ENCODE measurements around the gene ENTPD2.
A peak's percentile ranks its signal among the peaks of the same experiment; 100 is the strongest.
"Not testable (repeated sequence)": the region's sequence is repeated elsewhere in the genome, so short reads cannot be mapped to it uniquely, and the experiment has no call there.

The ENTPD2 gene

DNA sequence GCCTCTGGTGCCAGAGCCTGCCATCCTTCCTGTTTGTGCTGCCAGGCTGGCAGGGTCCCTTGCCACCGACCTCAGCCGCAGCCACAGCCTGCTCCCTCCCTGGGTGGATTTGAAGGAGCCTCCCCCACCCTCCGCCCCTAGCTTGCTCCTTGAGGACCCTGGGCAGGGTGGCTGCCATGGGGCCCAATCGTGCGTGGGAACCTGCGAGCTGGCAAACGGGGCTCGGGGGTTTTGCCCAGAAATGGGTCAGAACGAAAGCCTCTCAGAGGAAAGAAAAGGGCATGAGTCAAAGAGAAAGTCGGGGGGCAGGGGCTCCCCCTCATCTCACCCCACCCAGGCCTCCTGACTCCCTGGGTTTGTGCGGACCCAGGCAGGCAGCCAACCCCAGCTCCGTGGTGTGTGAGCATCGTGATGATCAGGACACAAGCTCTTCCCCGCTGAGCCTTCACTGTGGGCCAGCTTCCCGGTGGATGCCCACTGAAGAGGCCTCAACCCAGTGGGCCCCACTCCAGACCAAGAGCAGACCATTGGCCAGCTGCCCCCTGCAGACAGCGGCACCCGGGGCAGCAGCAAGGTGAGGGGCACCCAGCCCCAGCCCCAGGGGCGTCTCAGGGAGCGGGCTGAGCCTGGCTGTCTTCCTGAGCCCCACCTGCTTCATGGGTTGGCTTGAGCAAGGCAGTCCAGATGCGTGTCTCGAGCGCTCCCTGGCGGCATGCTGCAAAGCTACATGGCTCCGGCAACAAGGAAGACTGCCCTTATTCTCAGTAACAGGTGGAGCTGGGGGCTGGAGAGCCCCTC lies 19.0 kb downstream of the ENTPD2 start:
- TF ChIP-seq, protein P1, sequence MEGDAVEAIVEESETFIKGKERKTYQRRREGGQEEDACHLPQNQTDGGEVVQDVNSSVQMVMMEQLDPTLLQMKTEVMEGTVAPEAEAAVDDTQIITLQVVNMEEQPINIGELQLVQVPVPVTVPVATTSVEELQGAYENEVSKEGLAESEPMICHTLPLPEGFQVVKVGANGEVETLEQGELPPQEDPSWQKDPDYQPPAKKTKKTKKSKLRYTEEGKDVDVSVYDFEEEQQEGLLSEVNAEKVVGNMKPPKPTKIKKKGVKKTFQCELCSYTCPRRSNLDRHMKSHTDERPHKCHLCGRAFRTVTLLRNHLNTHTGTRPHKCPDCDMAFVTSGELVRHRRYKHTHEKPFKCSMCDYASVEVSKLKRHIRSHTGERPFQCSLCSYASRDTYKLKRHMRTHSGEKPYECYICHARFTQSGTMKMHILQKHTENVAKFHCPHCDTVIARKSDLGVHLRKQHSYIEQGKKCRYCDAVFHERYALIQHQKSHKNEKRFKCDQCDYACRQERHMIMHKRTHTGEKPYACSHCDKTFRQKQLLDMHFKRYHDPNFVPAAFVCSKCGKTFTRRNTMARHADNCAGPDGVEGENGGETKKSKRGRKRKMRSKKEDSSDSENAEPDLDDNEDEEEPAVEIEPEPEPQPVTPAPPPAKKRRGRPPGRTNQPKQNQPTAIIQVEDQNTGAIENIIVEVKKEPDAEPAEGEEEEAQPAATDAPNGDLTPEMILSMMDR (IDR thresholded peaks at IDR 0.05): peak; percentile 90
- H3K27ac Mint-ChIP-seq: no peak overlapping the region
- H3K27me3 Mint-ChIP-seq (ENCODE audit: low read depth, poor library complexity): peaks cover 8% of the 10 kb centered on the region
- H3K36me3 Mint-ChIP-seq (ENCODE audit: low read depth): no peaks in the 10 kb centered on the region
- H3K4me3 Mint-ChIP-seq: no peak overlapping the region
- DNase-seq: peak; percentile 89
- H3K4me1 Mint-ChIP-seq: no peaks in the 10 kb centered on the region
- H3K9me3 Mint-ChIP-seq: no peaks in the 10 kb centered on the region

DNA sequence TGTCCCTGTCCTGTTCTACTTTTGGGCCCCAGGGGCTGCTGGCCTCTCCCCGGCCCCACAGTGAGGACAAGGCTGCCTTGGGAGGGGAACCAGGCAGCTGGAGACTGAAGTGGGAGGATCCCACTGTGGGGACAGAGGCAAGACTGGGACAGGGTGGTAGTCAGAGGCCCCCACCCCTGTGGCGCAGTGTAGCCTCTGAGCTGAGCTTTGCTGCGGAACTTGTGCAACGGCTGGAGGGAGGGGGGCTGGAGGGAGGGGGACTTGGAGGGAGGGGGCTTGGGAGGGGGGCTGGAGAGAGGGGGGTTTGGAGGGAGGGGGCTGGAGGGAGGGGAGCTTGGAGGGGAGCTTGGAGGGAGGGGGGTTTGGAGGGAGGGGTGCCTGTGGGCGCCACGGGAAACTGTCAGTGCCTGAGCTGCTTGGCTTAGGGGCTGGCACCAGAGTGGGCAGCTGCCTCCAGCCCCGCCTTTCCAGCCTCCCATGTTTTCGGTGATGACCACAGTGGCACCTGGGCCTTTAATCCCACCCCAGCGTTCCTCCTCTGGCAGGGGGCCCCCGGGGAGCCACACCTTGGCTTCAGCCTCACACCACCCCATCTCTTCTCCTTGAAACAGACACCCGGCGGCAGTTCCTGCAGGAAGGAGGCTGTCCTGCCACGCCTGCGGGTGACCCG lies 19.7 kb downstream of the ENTPD2 start:
- TF ChIP-seq, protein P1 (IDR thresholded peaks at IDR 0.05): no peak

GRCh38 chr9:137033481-137033880 lies 20.4 kb downstream of the ENTPD2 start:
- DNase-seq; H3K36me3 Mint-ChIP-seq (ENCODE audit: low read depth); H3K4me1 Mint-ChIP-seq; H3K27ac Mint-ChIP-seq; H3K9me3 Mint-ChIP-seq; H3K4me3 Mint-ChIP-seq: not testable (repeated sequence)
- H3K27me3 Mint-ChIP-seq (ENCODE audit: low read depth, poor library complexity): peaks cover 12% of the 10 kb centered on the region

More for the DNA sequence above, 19.7 kb downstream of the ENTPD2 start:
- DNase-seq: no peak
- no peak overlapping the region for H3K4me3 Mint-ChIP-seq
- no peak overlapping the region for H3K27ac Mint-ChIP-seq
- no peaks in the 10 kb centered on the region for H3K36me3 Mint-ChIP-seq (ENCODE audit: low read depth)
- H3K27me3 Mint-ChIP-seq (ENCODE audit: low read depth, poor library complexity): peaks cover 11% of the 10 kb centered on the region
- no peaks in the 10 kb centered on the region for H3K9me3 Mint-ChIP-seq
- no peaks in the 10 kb centered on the region for H3K4me1 Mint-ChIP-seq

DNA sequence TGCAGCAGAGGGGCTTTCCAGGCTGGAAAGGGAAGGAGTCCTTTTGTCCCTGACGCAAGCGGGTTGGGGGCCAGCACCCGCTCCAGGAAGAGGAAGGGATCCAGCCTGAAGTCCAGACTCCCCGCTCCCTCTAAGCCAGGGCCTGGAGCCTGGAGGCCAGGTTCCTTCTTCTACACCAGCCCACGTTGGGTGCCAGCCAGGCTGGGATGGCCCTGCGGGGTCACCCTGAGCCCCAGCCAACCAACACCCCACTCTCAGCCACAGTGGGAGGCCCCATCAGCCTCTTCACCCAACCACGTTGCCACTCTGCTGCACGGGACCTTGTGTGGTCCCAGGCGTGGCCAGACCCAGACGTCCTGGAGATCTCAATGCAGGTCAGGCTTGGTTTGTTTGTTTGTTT lies 21.0 kb downstream of the ENTPD2 start:
- TF ChIP-seq, protein P1 (IDR thresholded peaks at IDR 0.05): no peak
- Mint-ChIP-seq H3K9me3 (no peaks in the 10 kb centered on the region), H3K4me1 (no peaks in the 10 kb centered on the region)

GRCh38 chr9:137031904-137032640 lies 21.8 kb downstream of the ENTPD2 start, which contains the start of gene FUT7:
Gene FUT7 (minus strand): TSS chr9:137032088. CDS start chr9:137031991, 97 bp downstream.
- Mint-ChIP-seq H3K27ac (no peak within 1 kb of the TSS), H3K9me3 (no peaks in the 10 kb centered on the region), H3K27me3 (ENCODE audit: low read depth, poor library complexity) (peaks cover 12% of the 10 kb centered on the region), H3K4me3 (no peak within 1 kb of the TSS), H3K4me1 (peaks cover 4% of the 10 kb centered on the region), H3K36me3 (ENCODE audit: low read depth) (no peaks in the 10 kb centered on the region)
- no peak for DNase-seq
- TF ChIP-seq, protein P1 (IDR thresholded peaks at IDR 0.05): no peak

More for the DNA sequence above, 21.0 kb downstream of the ENTPD2 start:
- Mint-ChIP-seq H3K27me3 (ENCODE audit: low read depth, poor library complexity) (peaks cover 12% of the 10 kb centered on the region), H3K36me3 (ENCODE audit: low read depth) (no peaks in the 10 kb centered on the region), H3K27ac (no peak overlapping the region), H3K4me3 (no peak overlapping the region)
- no peak for DNase-seq
